ENCODE data around the gene SLC2A14.
"Not testable (repeated sequence)": the region's sequence is repeated elsewhere in the genome, so short reads cannot be mapped to it uniquely, and the experiment has no call there.

Gene SLC2A14

DNA sequence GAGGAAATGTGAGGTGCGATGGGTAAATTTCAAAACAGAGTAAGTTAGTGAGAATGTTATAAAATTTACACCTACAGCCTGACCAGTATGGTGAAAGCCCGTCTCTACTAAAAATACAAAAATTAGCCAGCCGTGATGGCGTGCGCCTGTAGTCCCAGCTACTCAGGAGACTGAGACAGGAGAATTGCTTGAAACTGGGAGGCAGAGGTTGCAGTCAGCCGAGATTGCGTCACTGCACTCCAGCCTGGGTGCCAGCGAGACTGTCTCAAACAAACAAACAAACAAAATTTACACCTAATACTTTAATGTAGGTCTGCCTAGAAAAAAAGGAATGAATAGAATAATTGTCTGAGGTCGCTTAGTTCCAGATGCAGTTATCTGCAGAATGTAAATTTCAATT is 37.6 kb downstream of the SLC2A14 start:
- no peak for DNase-seq (ENCODE audit: extremely low read depth in 1 of 2, low read depth in 1 of 2)

DNA sequence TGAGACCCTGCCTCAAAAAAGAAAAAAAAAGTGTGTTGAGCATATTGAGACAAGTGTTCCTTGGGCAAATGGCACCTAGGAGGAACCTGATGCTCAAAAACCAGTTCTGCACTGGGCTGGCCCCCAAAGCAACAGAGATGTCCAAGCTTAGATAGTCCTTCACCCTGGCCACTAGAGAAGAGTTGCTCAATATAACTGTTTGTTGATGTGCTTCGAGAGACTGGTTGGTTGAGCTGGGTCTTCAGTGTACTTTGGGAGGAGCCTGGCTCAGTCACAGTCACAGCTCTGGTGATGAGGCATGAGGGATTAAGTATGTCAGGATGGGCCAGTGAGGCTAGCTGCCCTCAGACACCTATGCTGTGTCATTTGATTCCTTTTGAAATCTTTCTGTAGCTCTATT is 38.0 kb downstream of the SLC2A14 start:
- no peak for DNase-seq (ENCODE audit: extremely low read depth in 1 of 2, low read depth in 1 of 2)

DNA sequence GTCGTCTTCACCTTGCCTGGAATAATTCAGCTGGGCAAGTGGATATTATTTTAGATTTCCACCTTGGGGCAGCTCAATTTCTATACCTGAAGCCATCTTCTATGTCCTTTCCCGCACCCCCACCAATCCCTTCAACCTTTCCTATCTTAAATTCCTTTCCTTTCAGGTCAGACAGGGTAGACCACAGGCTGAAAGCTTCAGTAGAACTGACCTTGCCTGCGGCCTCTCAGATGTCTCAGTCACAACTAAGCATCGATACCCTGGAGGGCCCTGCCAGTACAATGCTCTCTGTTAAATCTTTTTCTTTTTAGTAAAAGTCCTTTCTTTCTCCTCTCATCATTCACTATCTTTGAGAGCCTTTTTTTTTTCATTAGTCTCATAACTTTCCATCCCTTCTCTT is 38.9 kb downstream of the SLC2A14 start:
- no peak for DNase-seq (ENCODE audit: extremely low read depth in 1 of 2, low read depth in 1 of 2)

DNA sequence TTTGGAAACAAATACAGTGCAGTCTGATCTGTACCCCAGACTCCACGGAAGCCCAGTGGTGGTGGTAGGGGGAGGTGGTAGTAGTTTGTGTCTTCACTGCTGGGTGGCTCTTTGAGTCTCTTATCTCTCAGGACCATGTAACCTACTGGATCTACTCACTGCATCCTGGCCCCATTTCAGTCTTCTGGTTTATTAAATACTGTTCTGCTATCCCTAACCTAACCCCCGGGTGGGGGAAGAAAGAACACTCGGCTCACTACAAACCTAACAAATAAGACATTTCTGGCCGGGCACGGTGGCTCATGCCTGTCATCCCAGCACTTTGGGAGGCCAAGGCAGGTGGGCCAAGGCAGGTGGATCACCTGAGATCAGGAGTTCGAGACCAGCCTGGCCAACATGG is 39.5 kb downstream of the SLC2A14 start:
- DNase-seq (ENCODE audit: extremely low read depth in 1 of 2, low read depth in 1 of 2), result not testable (repeated sequence)

DNA sequence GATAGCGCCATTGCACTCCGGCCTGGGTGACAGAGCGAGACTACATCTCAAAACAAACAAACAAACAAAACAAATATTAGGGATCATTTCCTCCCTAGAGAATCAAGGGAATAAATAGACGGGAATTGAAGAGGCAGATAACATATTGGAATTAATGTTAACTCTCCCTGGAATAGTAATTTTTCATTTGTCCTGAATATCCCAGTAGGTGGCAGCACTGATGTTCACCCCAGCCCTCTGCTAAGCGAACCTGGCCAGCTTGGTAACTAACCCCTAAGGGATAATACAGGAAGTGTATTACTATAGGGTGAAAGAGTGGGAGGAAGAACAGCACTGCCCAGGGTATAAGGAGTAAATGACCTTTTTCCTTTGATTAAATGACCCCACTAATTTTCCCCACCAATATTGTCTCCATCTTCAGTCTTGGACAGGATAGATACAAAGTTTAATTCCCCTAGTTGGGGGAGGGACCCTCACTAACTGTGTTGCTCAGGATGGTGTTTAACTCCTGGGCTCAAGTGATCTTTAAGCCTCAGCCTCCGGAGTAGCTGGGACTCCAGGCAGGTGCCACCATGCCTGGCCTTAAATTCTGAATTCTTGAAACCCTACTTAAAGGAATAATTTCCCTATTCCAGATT is 40.5 kb downstream of the SLC2A14 start:
- no peak for DNase-seq (ENCODE audit: extremely low read depth in 1 of 2, low read depth in 1 of 2)

DNA sequence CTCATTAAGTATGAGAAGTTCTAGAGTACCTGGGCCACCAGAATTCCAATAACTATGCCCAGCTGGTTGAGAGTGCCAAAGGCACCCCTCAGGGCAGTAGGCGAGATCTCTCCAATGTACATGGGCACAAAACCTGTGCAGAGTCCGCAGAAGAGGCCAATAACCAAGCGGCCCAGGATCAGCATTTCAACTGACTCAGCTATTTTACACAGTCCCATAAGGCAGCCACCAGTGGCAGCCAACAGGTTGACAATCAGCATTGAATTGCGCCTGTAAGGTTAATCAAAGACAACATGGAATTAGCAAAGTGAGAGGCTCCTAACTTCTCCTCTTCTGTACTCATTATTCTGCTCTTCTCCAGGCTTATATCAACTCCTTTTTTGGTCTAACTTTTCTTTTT is 43.0 kb downstream of the SLC2A14 start:
- not testable (repeated sequence) for DNase-seq (ENCODE audit: extremely low read depth in 1 of 2, low read depth in 1 of 2)

DNA sequence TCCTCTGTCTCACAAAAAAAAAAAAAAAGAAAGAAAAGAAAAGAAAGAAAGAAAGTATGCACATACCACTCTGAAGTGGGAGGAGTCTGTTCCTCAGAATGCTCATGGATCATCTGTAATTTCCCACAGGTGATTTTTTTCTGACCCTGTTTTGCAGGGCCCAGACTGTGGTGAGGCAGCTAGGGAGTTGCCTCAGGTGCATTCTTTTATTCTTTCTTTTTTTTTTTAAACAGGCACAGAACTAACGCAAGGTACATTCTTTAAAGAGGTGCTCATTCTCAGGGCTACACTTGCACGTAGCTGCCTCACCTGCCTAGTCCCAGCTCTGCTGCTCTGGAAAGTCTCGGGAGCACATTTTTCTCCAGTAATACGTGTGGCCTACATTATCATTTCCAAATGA is 47.0 kb downstream of the SLC2A14 start:
- DNase-seq (ENCODE audit: extremely low read depth in 1 of 2, low read depth in 1 of 2), result not testable (repeated sequence)

DNA sequence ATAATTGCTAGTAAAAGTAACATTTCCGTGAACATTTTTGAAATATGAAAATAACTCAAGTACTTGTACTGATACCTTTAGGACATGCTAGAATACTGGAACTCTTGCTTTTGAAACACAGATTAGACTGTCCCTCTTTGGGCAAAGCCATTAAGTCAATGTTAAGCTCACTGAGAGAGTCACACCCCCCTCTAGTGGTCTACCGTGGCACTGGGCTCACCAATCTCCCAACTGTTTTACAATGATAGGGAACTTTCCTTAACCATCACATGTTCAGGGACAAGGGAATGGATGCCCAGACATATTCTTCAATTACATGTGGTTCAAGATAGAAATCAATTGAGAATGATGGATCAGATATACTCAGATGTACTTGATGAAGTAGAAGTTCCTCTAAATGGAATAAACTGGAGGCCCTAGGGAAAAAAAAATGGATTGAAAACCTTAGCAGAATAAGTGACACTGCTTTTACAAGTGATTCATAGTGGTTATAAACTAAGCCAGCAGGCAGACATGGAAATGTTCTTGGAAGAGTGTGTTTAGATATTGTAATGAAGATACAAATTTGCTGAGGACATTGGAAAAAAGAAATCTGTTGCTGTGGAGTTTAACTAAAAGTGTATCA is 65.7 kb downstream of the SLC2A14 start:
- DNase-seq (ENCODE audit: extremely low read depth in 1 of 2, low read depth in 1 of 2), result peak; percentile 18 to 40

DNA sequence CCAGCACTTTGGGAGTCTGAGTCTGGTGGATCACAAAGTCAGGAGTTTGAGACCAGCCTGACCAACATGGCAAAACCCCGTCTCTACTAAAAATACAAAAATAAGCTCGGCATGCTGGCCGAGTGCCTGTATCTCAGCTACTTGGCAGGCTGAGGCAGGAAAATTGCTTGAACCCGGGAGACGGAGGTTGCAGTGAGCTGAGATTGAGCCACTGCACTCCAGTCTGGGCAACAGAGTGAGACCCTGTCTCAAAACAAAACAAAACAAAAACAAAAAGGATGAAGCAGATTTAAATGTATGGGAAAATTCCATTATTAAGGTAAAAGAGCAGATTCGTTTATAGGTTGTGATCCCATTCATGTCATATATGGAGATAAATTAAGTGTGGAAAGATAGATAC is 66.4 kb downstream of the SLC2A14 start:
- not testable (repeated sequence) for DNase-seq (ENCODE audit: extremely low read depth in 1 of 2, low read depth in 1 of 2)

DNA sequence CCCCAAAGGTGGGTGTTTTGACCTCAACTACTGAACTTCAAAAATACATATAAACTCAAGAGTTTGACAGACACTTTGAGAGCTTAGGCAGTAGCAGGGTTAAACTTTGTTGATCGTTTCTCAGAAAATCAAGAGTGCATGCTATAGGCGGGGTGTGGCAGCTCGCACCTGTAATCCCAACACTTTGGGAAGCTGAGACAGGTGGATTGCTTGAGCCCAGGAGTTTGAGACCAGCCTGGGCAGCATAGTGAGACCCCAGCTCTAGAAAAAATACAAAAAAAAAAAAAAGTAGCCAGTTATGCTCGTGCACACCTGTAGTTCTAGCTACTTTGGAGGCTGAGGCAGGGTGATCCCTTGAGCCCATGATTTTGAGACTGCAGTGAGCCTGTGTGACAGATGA is 71.3 kb downstream of the SLC2A14 start:
- DNase-seq (ENCODE audit: extremely low read depth in 1 of 2, low read depth in 1 of 2), result no peak

DNA sequence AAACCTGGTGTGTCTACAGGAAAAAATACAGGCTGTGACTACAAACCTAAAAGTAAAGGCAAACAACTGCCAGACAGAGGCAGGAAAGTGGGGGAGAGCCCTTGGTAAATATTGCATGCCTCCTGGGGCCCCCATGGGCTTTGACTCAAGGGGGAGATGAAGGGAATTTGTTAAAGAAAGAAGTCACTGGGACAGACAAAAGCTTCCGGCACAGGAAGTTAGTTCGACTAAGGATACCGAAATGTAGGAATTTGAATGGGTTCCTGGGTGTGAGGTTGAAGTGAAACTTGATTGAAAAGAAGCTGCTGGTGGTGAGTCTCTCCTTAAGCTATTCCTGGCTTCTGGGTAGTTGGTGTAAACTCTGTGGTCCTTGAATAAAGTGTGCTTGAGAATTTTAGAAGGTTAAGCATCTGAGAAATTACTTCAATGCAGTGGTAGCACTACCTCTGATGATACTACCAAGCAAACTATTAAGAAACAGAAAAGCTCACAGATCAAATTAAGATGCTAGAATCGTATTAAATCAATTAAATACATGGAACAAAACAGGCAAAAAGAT is 73.9 kb downstream of the SLC2A14 start:
- DNase-seq (ENCODE audit: extremely low read depth in 1 of 2, low read depth in 1 of 2), result not testable (repeated sequence)

DNA sequence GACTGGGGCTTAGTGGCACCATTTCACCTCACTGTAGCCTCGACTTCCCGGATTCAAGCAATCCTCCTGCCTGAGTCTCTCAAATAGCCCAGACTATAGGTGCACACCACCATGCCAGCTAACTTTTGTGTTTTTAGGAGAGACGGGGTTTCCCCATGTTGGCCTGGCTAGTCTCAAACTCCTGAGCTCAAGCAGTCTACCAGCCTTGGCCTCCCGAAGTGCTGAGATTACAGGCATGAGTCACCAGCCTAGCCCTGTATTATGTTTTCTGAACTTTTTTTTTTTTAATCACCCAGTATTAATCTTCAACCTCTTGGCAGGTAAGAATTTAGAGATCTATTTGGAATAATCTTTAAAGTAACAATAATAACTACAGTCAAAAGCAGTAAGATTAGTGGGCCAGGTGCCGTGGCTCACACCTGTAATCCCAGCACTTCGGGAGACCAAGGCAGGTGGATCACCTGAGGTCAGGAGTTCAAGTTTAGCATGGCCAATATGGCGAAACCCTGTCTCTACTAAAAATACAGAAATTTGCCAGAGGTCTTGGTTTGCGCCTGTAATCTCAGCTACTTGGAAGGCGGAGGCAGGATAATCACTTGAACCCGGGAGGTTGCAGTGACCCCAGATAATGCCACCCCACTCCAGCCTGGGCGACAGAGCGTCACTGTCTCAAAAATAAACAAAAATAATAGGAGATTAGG is 74.9 kb downstream of the SLC2A14 start:
- no peak for DNase-seq (ENCODE audit: extremely low read depth in 1 of 2, low read depth in 1 of 2)

DNA sequence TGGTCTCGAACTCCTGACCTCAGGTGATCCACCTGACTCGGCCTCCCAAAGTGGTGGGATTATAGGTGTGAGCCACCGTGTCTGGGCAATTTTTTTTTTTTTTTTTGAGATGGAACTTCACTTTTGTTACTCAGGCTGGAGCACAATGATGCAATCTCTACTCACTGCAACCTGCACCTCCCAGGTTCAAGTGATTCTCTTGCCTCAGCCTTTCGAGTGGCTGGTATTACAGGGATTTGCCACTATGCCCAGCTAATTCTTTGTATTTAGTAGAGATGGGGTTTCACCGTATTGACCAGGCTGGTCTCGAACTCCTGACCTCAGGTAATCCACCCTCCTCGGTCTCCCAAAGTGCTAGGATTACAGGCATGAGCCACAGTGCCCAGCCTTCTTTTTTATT is 75.4 kb downstream of the SLC2A14 start:
- not testable (repeated sequence) for DNase-seq (ENCODE audit: extremely low read depth in 1 of 2, low read depth in 1 of 2)

DNA sequence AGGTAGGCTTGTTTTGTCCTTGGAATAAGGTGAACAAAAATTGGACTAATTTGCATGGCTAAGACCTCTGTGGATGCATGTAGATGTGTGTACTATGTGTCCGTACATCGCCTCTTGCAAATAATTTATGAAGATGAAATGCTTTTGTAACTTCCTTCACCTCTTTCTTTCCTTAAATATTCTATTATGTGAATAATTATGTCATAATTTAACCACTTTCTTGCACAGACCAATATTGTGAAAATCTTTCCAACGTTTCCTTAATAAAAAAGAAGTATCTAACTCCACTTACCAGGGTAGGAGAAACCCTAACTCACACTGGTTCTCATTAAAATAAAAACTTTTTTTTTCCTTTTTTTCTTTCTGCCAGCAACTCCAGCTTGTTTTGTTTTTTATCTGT is 79.5 kb downstream of the SLC2A14 start:
- no peak for DNase-seq (ENCODE audit: extremely low read depth in 1 of 2, low read depth in 1 of 2)

DNA sequence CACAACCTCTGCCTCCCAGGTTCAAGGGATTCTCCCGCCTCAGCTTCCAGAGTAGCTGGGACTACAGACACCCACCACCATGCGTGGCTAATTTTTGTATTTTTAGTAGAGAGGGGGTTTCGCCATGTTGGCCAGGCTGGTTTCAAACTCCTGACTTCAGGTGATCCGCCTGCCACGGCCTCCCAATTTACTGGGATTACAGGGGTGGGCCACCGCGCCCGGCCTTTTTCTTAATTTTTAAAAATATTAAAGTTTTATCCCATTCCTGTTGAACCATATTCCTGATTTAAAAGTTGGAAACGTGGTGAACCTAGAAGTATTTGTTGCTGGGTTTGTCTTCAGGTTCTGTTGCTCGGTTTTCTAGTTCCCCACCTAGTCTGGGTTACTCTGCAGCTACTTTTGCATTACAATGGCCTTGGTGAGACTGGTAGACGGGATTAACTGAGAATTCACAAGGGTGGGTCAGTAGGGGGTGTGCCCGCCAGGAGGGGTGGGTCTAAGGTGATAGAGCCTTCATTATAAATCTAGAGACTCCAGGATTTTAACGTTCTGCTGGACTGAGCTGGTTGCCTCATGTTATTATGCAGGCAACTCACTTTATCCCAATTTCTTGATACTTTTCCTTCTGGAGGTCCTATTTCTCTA is 83.7 kb downstream of the SLC2A14 start, which contains the start of gene NANOG:
Gene NANOG, plus strand, starts transcription at position 519 of the 645 bp plus-strand sequence. CDS start 213 bp downstream, outside the sequence.
- not testable (repeated sequence) for DNase-seq (ENCODE audit: extremely low read depth in 1 of 2, low read depth in 1 of 2)

DNA sequence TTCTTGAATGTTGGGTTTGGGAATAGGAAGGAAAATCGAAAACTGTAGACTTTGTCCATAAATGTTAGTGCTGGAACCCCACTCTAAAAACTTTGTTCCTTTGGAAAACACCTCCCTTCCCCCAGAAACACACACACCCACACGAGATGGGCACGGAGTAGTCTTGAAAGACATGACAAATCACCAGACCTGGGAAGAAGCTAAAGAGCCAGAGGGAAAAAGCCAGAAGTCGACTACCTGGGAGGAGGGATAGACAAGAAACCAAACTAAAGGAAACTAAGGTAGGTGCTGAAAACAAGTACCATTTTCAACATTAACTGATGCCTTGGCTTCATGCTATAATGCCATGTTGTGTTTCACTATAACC is 84.4 kb downstream of the SLC2A14 start:
- no peak for DNase-seq (ENCODE audit: extremely low read depth in 1 of 2, low read depth in 1 of 2)

DNA sequence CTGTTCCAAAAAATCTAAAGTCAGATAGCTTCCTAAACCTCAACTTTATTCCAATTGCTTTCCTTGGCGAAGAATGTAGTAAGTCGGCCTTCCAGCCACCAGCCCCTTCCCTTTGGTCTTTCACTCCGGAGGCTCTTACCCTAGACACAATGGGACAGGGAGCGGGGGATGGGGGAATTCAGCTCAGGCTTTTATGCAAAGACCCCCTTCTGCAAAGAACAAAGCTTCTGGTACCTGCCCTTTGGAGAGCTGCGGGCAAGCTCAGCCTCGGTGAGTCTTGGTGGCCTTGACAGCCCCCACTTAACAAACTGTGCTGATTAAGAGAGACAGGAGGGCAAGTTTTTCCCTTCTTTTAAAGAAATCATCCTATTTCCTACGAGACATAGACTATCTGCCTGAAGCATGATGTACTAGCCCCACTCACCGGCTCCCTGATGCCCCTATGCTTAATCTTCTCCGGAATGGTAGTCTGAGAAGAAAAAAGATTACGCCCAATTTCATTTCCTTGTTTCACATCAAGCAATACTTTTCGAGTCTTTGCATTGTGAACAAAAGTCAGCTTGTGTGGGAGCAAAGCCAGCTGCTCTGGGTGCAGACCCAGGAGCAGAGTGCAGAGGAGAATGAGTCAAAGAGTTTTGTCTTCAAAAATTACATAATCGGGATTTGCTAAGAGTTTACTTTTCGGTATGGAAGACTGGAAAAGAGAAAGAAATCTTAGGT is 85.0 kb downstream of the SLC2A14 start:
- DNase-seq (ENCODE audit: extremely low read depth in 1 of 2, low read depth in 1 of 2), result no peak

DNA sequence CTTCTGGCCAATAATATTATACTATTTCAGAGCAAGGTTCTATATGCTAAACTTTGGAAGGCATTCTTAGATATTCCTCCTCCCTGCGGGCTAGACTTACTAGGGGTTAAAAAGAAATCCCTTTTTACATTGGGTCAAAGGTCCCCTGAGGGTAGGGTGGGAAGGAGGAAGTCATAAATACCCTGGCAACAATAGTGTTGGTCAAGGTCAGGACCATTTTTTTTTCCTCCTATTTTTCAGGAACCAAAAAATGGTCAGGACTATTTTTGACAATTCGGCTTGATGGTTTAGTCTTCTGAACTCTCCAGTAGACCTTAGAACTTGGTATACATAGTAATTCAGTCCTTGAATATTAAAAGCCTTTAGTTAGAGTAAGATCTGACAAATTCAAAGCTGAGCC is 88.0 kb downstream of the SLC2A14 start:
- no peak for DNase-seq (ENCODE audit: extremely low read depth in 1 of 2, low read depth in 1 of 2)

DNA sequence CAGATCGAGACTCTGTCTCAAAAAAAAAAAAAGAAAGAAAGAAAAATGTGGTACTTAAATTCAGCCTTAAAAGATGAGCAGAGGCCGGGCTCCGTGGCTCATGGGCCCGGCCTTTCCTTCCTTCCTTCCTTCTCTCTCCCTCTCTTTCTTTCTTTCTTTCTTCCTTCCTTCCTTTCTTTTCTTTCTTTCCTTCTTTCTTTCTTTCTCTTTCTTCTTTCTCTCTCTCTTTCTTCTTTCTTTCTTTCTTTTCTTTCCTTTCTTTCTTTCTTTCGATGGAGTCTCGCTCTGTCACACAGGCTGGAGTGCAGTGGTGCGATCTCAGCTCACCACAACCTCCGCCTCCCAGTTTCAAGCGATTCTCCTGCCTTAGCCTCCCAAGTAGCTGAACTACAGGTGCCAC is 89.3 kb downstream of the SLC2A14 start:
- not testable (repeated sequence) for DNase-seq (ENCODE audit: extremely low read depth in 1 of 2, low read depth in 1 of 2)

DNA sequence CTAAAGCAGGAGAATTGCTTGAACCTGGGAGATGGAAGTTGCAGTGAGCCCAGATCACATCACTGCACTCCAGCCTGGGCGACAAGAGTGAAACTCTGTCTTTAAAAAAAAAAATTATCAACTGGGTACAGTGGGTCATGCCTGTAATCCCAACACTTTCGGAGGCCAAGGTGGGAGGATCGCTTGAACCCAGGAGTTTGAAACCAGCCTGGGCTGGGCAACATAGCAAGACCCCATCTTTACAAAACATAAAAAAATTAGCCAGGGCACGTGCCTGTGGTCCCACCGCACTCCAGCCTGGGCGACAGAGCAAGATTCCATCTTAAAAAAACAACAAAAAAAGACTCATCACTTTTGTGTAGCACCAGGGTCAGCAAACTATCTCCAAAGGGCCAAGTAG is 90.7 kb downstream of the SLC2A14 start:
- DNase-seq (ENCODE audit: extremely low read depth in 1 of 2, low read depth in 1 of 2), result no peak

DNA sequence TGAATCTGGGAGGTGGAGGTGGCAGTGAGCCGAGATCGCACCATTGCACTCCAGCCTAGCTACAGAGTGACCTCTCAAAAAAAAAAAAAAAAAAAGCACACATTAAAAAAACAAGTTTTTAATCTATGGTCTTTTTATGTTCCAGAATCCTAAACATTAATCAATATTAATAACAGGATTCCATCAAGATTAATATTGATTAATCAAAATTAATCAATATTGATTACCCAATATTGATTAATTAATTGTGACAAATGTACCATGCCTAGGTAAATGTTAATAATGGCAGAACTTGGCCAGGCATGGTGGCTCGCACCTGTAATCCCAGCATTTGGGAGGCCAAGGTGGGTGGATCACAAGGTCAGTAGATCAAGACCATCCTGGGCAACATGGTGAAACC is 91.4 kb downstream of the SLC2A14 start:
- DNase-seq (ENCODE audit: extremely low read depth in 1 of 2, low read depth in 1 of 2), result no peak
